ENCODE measurements around the gene LNX2. TPM values are rescaled to one million over a fixed set of nuclear protein-coding genes. Genes with fewer than 3 reads are reported as not detected.

The LNX2 gene
- total RNA-seq (1 to 10 TPM; 4.4 to 4.7 TPM), polyA plus RNA-seq (5.0 TPM)

DNA sequence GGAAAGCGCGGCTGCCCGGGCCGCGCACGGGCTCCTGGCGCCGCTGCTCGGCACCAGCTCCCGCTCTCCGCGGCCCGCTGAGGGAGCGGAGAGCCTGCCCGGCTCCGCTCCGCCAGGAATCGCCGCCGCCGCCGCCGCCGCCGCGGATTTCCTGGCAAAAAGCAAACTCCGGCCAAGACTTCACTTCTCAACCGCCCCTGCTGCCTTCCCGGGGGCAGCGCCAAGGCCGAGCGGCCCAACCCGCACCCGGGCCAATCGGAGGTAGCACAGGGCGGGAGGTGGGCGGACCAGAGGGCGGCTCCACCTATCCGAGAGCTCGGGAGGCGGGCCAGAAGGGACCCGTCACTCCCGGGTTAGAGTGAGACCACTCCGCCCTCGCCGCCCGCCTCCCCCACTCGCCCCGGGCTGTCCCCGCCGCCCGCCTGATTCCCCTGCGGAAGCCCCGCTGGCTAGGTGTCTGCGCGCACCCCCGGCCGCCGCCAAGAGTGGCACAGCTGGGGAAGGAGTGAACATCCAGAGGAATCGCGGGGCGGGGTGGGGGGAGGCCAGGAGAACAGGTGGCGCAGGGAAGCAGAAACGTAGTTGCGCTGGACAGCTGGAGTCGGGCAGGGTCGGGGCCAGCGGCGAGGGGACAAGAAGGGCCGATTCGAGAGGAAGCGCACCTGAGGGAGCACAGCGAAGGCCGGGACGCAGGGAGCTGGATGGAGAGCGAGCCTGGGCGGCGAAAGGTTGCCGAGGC is at the start of gene LNX2:
Gene LNX2, minus strand, starts transcription at position 153 of the 739 bp plus-strand sequence. CDS start 38,826 bp downstream, outside the sequence.
- ChIA-PET CTCF (interaction anchor here (0.8 to 4.5 kb wide), 15 partner anchors 9 to 215 kb away, joined by 3 to 24 read pairs (median 5); partner anchors contain the start of gene MTIF3), POLR2A (interaction anchor here (0.6 to 2.2 kb wide), 18 partner anchors 11 to 1038 kb away, joined by 3 to 27 read pairs (median 4); partner anchors contain the start of genes GTF3A, MTIF3, PAN3 and POMP)
- Mint-ChIP-seq H3K4me1 (peaks cover 55 to 67% (median 64%) of the 10 kb centered on the region in 3 donors), H3K27ac (peak within 1 kb of the TSS; percentile 91 to 98 (median 98)), H3K9me3 (no peaks in the 10 kb centered on the region), H3K4me3 (peak within 1 kb of the TSS; percentile 90 to 96 (median 95)), H3K27me3 (no peaks in the 10 kb centered on the region), H3K36me3 (peaks cover 0 to 40% (median 15%) of the 10 kb centered on the region in 3 donors)
- DNase-seq = peak; percentile 94 to 98 (median 95)
- Histone ChIP-seq H3K36me3 (ENCODE audit: insufficient read depth, low read length) (no peaks in the 10 kb centered on the region), H3K4me1 (ENCODE audit: insufficient read depth, low read length) (peaks cover 34% of the 10 kb centered on the region), H3K27me3 (ENCODE audit: insufficient read depth, low read length, poor library complexity, severe bottlenecking) (no peaks in the 10 kb centered on the region), H3K27ac (ENCODE audit: low read depth, low read length) (peak within 1 kb of the TSS; percentile 90), H3K9me3 (ENCODE audit: low read length) (no peaks in the 10 kb centered on the region), H3K4me3 (ENCODE audit: low read length) (peak within 1 kb of the TSS; percentile 90)

DNA sequence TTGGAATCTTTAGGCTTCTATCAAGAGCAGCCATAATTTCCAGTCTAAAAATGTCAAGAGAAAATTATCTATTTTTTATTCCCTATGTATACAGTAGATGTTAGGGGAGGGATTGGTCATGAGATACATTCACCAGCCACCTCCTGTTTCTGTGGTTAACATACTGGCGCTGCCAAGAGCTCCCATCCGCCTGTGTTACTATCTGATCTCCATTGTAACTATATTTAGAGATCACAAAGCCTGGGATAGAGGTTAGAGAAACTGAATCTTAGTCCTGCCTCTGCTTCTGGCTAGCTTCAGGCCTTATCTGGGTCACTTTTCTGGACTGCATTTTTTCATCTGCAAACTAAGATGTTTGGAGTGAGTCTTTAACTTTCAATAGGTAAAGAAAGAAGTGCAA is 47.6 kb upstream of the LNX2 start:
- Mint-ChIP-seq H3K4me1 (peaks cover 3 to 7% (median 6%) of the 10 kb centered on the region in 3 donors), H3K27ac (no peak overlapping the region), H3K4me3 (no peak overlapping the region), H3K9me3 (peaks cover 0 to 2% (median 0%) of the 10 kb centered on the region in 5 donors), H3K27me3 (peaks cover 0 to under 1% of the 10 kb centered on the region in 2 donors), H3K36me3 (peaks cover 0 to 26% (median 5%) of the 10 kb centered on the region in 3 donors)
- Histone ChIP-seq H3K4me3 (ENCODE audit: low read length) (no peak overlapping the region), H3K36me3 (ENCODE audit: insufficient read depth, low read length) (peaks cover 4% of the 10 kb centered on the region), H3K4me1 (ENCODE audit: insufficient read depth, low read length) (no peaks in the 10 kb centered on the region), H3K27ac (ENCODE audit: low read depth, low read length) (no peak overlapping the region), H3K9me3 (ENCODE audit: low read length) (no peaks in the 10 kb centered on the region), H3K27me3 (ENCODE audit: insufficient read depth, low read length, poor library complexity, severe bottlenecking) (no peaks in the 10 kb centered on the region)
- no peak for DNase-seq
- ChIA-PET POLR2A (no interaction called here), CTCF (interaction anchor here (1.6 kb wide), 2 partner anchors 10 to 47 kb away, joined by 3 to 5 read pairs; partner anchors contain the start of genes LNX2 and POLR1D)

DNA sequence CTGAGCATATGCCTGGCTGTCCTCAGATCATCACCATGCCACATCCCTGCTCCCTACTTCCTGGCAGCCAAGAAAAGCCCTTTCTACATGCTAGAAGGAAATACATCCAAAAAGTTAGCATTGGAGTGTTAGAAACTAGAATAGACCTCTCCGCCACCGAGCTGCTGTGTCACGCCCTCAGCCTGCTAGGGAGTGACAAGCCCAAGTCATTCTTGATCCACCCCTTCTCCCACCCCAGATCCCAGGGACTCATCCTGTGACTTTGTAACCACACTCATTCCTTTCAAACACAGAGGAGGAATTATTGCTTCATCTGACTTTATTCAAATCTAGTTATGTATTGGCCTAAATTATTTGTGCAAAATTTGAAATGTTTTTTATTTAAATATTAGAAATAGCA is 46.6 kb upstream of the LNX2 start:
- Histone ChIP-seq H3K4me1 (ENCODE audit: insufficient read depth, low read length) (no peaks in the 10 kb centered on the region), H3K9me3 (ENCODE audit: low read length) (no peaks in the 10 kb centered on the region), H3K27me3 (ENCODE audit: insufficient read depth, low read length, poor library complexity, severe bottlenecking) (no peaks in the 10 kb centered on the region), H3K27ac (ENCODE audit: low read depth, low read length) (no peak overlapping the region), H3K4me3 (ENCODE audit: low read length) (no peak overlapping the region), H3K36me3 (ENCODE audit: insufficient read depth, low read length) (peaks cover 4% of the 10 kb centered on the region)
- Mint-ChIP-seq H3K4me3 (no peak overlapping the region), H3K4me1 (peaks cover 3 to 7% (median 6%) of the 10 kb centered on the region in 3 donors), H3K9me3 (no peaks in the 10 kb centered on the region), H3K27me3 (no peaks in the 10 kb centered on the region), H3K36me3 (peaks cover 0 to 26% (median 5%) of the 10 kb centered on the region in 3 donors), H3K27ac (peak overlapping the region in 3 of 8 donors; percentile 14 to 81 (median 61))
- ChIA-PET POLR2A (no interaction called here), CTCF (no interaction called here)
- DNase-seq = no peak

DNA sequence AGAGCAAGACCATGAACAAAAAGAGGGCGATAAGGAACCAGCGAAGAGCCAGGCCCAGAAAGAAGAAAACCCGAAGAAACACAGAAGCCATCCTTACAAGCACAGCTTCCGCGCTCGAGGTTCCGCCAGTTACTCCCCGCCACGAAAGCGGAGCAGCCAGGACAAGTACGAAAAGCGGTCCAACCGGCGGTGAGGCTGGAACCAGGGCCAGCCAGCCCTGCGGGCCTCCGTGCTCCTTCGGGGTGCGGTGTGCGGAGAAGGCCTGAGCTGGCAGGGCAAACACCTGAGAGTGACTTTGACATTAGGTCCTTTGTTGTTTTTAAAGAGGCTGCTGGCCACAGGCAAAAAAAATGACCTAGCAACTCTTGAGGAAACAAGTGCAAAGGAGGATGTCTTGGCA is 45.4 kb upstream of the LNX2 start:
- CTCF ChIA-PET = no interaction called here
- H3K27ac Mint-ChIP-seq = peak overlapping the region in 1 of 8 donors; percentile 6

DNA sequence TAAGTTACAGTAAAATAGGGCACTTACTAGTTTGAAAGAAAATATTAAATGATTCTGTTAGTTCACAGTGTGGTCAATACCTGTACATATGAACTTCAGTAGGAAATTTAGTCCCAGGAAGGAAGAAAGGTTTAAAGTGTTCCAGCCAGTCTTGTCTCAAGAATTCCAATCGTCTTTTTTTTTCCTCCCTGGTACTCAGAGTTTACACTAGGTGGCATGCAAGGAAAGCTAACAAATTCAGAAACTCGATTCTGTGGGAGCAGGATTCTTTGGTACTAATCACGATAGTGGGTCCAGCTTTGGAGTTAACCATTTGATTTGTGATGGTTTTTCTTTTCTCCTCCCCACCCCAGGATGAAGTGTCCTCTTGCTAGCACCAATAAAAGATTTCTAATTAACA is 45.0 kb upstream of the LNX2 start:
- peak overlapping the region in 2 of 8 donors; percentile 6 to 27 for H3K27ac Mint-ChIP-seq
- H3K9me3 Mint-ChIP-seq = no peaks in the 10 kb centered on the region
- peaks cover 7 to 15% (median 7%) of the 10 kb centered on the region in 3 donors for H3K4me1 Mint-ChIP-seq
- Histone ChIP-seq H3K36me3 (ENCODE audit: insufficient read depth, low read length) (peaks cover 4% of the 10 kb centered on the region), H3K27me3 (ENCODE audit: insufficient read depth, low read length, poor library complexity, severe bottlenecking) (no peaks in the 10 kb centered on the region), H3K4me1 (ENCODE audit: insufficient read depth, low read length) (no peaks in the 10 kb centered on the region), H3K9me3 (ENCODE audit: low read length) (no peaks in the 10 kb centered on the region), H3K27ac (ENCODE audit: low read depth, low read length) (no peak overlapping the region), H3K4me3 (ENCODE audit: low read length) (no peak overlapping the region)
- H3K36me3 Mint-ChIP-seq = peaks cover 0 to 29% (median 7%) of the 10 kb centered on the region in 3 donors
- ChIA-PET POLR2A (no interaction called here), CTCF (no interaction called here)
- H3K27me3 Mint-ChIP-seq = no peaks in the 10 kb centered on the region
- H3K4me3 Mint-ChIP-seq = no peak overlapping the region
- no peak for DNase-seq

More for the DNA sequence above, 45.4 kb upstream of the LNX2 start:
- no peaks in the 10 kb centered on the region for H3K27me3 ChIP-seq (ENCODE audit: insufficient read depth, low read length, poor library complexity, severe bottlenecking)
- no peak overlapping the region for H3K27ac ChIP-seq (ENCODE audit: low read depth, low read length)
- no peaks in the 10 kb centered on the region for H3K4me1 ChIP-seq (ENCODE audit: insufficient read depth, low read length)
- H3K4me3 ChIP-seq (ENCODE audit: low read length) = no peak overlapping the region
- peaks cover 4% of the 10 kb centered on the region for H3K36me3 ChIP-seq (ENCODE audit: insufficient read depth, low read length)
- no peaks in the 10 kb centered on the region for H3K9me3 ChIP-seq (ENCODE audit: low read length)
- POLR2A ChIA-PET = no interaction called here
- Mint-ChIP-seq H3K9me3 (no peaks in the 10 kb centered on the region), H3K4me3 (no peak overlapping the region), H3K27me3 (no peaks in the 10 kb centered on the region), H3K36me3 (peaks cover 0 to 27% (median 5%) of the 10 kb centered on the region in 3 donors), H3K4me1 (peaks cover 5 to 12% (median 7%) of the 10 kb centered on the region in 3 donors)
- DNase-seq = no peak

DNA sequence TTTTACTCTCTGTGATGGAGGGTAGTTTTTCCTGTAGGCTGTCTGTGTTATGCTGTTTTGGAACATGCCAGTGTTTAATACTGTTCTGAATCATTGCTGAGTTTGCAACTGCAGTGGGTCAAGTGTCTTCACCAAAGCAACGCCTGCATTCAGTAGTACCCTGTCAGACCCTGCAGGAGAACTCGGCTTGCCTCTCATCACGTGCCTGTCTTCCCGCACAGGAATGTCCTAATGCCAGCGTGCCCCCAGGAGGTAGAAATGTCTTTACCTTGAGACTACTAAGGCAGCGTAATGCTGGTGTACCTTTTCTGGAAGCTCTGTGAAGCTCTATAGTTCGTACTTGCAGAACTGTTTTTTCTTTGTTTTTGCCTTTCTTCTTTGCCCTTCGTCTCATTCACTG is 43.6 kb upstream of the LNX2 start:
- H3K4me1 Mint-ChIP-seq = peaks cover 7 to 18% (median 7%) of the 10 kb centered on the region in 3 donors
- H3K27me3 Mint-ChIP-seq = no peaks in the 10 kb centered on the region
- H3K36me3 Mint-ChIP-seq = peaks cover 0 to 35% (median 7%) of the 10 kb centered on the region in 3 donors
- ChIA-PET POLR2A (no interaction called here), CTCF (no interaction called here)
- Histone ChIP-seq H3K9me3 (ENCODE audit: low read length) (no peaks in the 10 kb centered on the region), H3K27me3 (ENCODE audit: insufficient read depth, low read length, poor library complexity, severe bottlenecking) (no peaks in the 10 kb centered on the region), H3K27ac (ENCODE audit: low read depth, low read length) (no peak overlapping the region), H3K4me1 (ENCODE audit: insufficient read depth, low read length) (no peaks in the 10 kb centered on the region), H3K4me3 (ENCODE audit: low read length) (no peak overlapping the region), H3K36me3 (ENCODE audit: insufficient read depth, low read length) (peaks cover 4% of the 10 kb centered on the region)
- DNase-seq = no peak
- H3K4me3 Mint-ChIP-seq = no peak overlapping the region
- H3K27ac Mint-ChIP-seq = peak overlapping the region in 6 of 8 donors; percentile 6 to 66 (median 26)
- H3K9me3 Mint-ChIP-seq = no peaks in the 10 kb centered on the region

DNA sequence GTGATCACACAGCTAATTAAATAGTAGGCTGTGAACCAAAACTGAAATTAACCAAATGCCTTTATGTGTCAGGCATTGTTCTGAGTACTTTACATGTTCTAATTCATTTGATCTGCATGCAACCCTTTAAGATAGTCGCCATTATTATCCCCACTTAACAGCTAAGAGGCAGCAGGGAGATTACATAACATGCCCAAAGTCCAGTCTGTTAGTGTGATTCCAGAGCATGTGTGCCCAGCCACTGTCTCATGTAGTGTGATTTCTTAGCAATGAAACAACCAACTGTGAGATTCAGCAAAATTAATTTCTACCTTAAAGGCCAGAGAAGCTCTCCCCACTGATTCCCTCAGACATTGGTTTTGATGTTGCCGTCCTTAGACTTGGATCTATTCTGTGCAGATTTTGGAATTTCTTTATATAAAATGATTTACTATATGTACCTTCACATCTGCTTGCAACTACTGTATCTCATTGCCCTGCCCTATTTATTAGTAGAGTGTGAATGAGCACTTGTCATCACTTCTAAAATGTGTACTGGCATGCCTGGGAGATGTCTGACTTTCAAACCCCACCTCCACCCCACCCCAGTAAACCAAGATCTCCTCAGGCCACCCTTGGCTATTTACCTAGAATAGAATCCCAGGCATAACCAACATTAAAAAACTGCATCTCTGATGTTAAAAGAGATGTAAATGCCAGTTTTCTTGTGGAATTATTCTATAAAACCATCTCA is 42.6 kb upstream of the LNX2 start:
- H3K4me3 Mint-ChIP-seq = no peak overlapping the region
- H3K27me3 ChIP-seq (ENCODE audit: insufficient read depth, low read length, poor library complexity, severe bottlenecking) = no peaks in the 10 kb centered on the region
- peaks cover 4% of the 10 kb centered on the region for H3K36me3 ChIP-seq (ENCODE audit: insufficient read depth, low read length)
- ChIA-PET CTCF (no interaction called here), POLR2A (no interaction called here)
- peak overlapping the region in 3 of 8 donors; percentile 71 to 84 (median 77) for H3K27ac Mint-ChIP-seq
- H3K27ac ChIP-seq (ENCODE audit: low read depth, low read length) = no peak overlapping the region
- H3K36me3 Mint-ChIP-seq = peaks cover 0 to 31% (median 7%) of the 10 kb centered on the region in 3 donors
- no peak for DNase-seq
- H3K27me3 Mint-ChIP-seq = no peaks in the 10 kb centered on the region
- peaks cover 7 to 18% (median 7%) of the 10 kb centered on the region in 3 donors for H3K4me1 Mint-ChIP-seq
- H3K9me3 Mint-ChIP-seq = no peaks in the 10 kb centered on the region
- no peaks in the 10 kb centered on the region for H3K4me1 ChIP-seq (ENCODE audit: insufficient read depth, low read length)
- H3K4me3 ChIP-seq (ENCODE audit: low read length) = no peak overlapping the region
- no peaks in the 10 kb centered on the region for H3K9me3 ChIP-seq (ENCODE audit: low read length)

DNA sequence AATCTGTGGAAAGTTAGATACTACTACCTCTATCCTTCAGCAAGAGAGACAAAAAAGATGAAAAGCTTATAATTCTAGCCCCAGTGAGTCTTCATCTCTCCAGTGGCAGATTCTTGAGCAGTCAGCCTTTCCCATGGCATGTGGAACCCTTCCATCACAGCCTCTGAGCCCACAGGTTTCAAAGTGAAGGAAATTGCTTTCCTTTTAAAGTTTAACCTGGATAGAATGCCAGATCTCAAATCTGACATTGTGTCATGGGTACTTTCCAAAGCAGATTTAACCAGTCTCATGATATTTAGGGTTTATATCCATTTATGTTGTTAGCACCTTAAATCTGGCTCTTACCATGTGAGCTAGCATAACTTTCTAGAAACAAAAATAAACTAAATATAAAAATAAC is 40.7 kb upstream of the LNX2 start:
- no peaks in the 10 kb centered on the region for H3K9me3 ChIP-seq (ENCODE audit: low read length)
- CTCF ChIA-PET = no interaction called here
- POLR2A ChIA-PET = no interaction called here
- peaks cover 0 to 26% (median 1%) of the 10 kb centered on the region in 3 donors for H3K36me3 Mint-ChIP-seq
- DNase-seq = no peak
- H3K27ac ChIP-seq (ENCODE audit: low read depth, low read length) = no peak overlapping the region
- no peaks in the 10 kb centered on the region for H3K9me3 Mint-ChIP-seq
- H3K27me3 ChIP-seq (ENCODE audit: insufficient read depth, low read length, poor library complexity, severe bottlenecking) = no peaks in the 10 kb centered on the region
- H3K4me3 ChIP-seq (ENCODE audit: low read length) = no peak overlapping the region
- peak overlapping the region in 1 of 8 donors; percentile 42 for H3K27ac Mint-ChIP-seq
- no peaks in the 10 kb centered on the region for H3K27me3 Mint-ChIP-seq
- H3K36me3 ChIP-seq (ENCODE audit: insufficient read depth, low read length) = no peaks in the 10 kb centered on the region
- no peak overlapping the region for H3K4me3 Mint-ChIP-seq
- H3K4me1 Mint-ChIP-seq = peaks cover 7 to 23% (median 11%) of the 10 kb centered on the region in 3 donors
- no peaks in the 10 kb centered on the region for H3K4me1 ChIP-seq (ENCODE audit: insufficient read depth, low read length)
